Stomach smooth muscle (tissue), 2 donors: Measurements from ENCODE around the gene KCNC4.
A peak's percentile ranks its signal among the peaks of the same experiment; 100 is the strongest.

Source experiments
- H3K27ac ChIP-seq: one replicate; pipeline ENCODE4 v1.7.0; 2013; ENCODE audit warnings: mild to moderate bottlenecking, low read length, inconsistent platforms
- H3K27me3 ChIP-seq, 2 donors: one replicate each; pipeline ENCODE4 v1.7.0; 2013; ENCODE audit warnings: low read length in 2 of 2; ENCODE audit not compliant: insufficient read depth in 2 of 2, control insufficient read depth in 1 of 2
- H3K36me3 ChIP-seq, 2 donors: one replicate each; pipeline ENCODE4 v1.7.0; 2013; ENCODE audit warnings: low read length in 2 of 2; ENCODE audit not compliant: control insufficient read depth in 2 of 2, insufficient read depth in 2 of 2
- H3K4me1 ChIP-seq: one replicate; pipeline ENCODE4 v1.7.0; 2013; ENCODE audit warnings: low read length; ENCODE audit not compliant: control insufficient read depth, insufficient read depth
- H3K4me3 ChIP-seq, 2 donors: one replicate each; pipeline ENCODE4 v1.7.0; 2013; ENCODE audit warnings: low read length in 2 of 2
- H3K9ac ChIP-seq, 2 donors: one replicate each; pipeline ENCODE4 v1.7.0; 2013; ENCODE audit warnings: low read length in 2 of 2, mild to moderate bottlenecking in 1 of 2
- H3K9me3 ChIP-seq, 2 donors: one replicate each; pipeline ENCODE4 v1.7.0; 2013; ENCODE audit warnings: low read length in 2 of 2; ENCODE audit not compliant: control insufficient read depth in 2 of 2
- donor health status: healthy.
- donor health status: Pancreatic carcinoma.

Gene KCNC4

DNA sequence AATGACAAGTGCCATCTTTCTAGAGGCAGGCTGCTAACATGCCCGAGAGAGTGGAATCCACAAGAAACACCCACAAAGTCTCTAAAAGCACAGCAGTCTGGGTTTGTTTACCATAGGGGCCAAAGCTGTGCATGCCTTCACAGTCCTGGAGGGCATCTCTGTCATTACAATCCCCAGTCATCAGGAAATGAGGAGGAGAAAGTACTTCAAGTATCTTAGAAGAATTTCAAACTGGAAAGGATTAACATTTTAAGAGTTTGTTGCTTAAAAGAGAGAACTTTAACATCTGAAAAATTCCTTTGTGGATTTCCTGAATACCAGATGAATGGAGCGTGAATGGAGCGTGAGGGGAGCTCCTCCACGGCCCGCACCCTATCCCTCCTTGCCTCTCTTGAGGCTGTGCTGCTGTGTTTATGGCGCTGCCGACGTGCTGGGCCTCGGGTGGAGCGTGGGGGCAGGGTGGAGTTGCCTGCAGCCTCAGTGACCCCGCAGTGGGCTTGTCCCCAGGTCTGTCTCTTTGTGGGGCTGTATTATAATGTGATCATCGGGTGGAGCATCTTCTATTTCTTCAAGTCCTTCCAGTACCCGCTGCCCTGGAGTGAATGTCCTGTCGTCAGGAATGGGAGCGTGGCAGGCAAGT, 36.5 kb upstream of the KCNC4 start:
- no peaks in the 10 kb centered on the region for H3K36me3 ChIP-seq
- H3K27me3 ChIP-seq = no peaks in the 10 kb centered on the region
- peaks cover 5% of the 10 kb centered on the region for H3K4me1 ChIP-seq
- no peak overlapping the region for H3K9ac ChIP-seq
- H3K9me3 ChIP-seq = peaks cover 0 to 2% of the 10 kb centered on the region in 2 donors
- H3K27ac ChIP-seq = no peak overlapping the region
- H3K4me3 ChIP-seq = no peak overlapping the region

DNA sequence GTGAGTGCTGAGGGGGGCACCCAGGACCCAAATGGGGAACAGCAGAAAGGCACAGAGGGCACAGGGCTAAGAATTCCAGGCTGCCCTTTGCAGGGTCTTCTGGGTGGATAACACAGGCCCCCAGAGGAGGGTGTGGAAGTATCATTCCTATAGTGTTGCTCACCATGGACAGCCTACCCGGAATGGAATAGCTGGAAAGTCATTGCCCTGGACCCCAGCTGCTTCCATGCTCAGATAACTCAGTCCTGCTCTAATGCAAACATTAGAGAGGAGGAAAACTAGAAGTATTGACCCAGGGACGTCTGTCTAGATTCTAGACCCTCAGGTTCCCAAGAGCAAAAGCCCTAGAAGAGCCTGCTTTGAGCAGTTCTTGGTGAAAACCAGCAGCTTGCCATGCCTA, 35.2 kb upstream of the KCNC4 start:
- Histone ChIP-seq H3K9ac (no peak overlapping the region), H3K4me1 (peaks cover 5% of the 10 kb centered on the region), H3K36me3 (no peaks in the 10 kb centered on the region), H3K27ac (no peak overlapping the region), H3K4me3 (no peak overlapping the region), H3K9me3 (peaks cover 0 to 3% of the 10 kb centered on the region in 2 donors), H3K27me3 (no peaks in the 10 kb centered on the region)

DNA sequence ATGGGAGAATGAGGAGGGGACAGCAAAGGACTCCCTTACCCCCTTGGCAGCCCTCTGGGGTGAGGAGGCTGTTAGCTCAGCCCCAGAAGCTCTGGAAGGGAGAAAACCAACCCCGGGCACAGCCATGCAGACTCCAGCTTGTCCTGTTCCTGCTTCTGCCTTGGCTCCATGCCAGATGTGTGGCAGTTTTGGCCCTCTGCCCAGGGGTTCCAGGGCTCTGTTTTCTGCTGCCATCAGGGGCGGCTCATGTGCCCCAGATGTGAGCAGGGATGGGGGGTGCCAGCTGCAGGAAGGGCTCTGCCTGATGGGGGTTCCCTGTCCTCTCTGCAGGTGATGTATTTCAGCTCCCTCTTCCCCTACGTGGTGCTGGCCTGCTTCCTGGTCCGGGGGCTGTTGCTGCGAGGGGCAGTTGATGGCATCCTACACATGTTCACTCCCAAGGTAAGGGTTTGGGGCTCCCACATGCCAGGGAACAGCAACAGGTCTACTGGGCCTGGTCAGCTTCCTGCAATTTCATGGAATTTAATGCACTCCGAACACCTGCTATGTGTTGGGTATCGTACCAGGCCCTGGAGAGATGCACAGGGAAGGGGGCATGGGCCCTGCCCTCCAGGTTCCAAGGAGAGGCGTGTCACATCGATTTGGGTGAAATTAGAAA, 33.7 kb upstream of the KCNC4 start:
- Histone ChIP-seq H3K36me3 (no peaks in the 10 kb centered on the region), H3K27ac (no peak overlapping the region), H3K9me3 (peaks cover 0 to 3% of the 10 kb centered on the region in 2 donors), H3K4me1 (peaks cover 5% of the 10 kb centered on the region), H3K27me3 (no peaks in the 10 kb centered on the region), H3K4me3 (no peak overlapping the region), H3K9ac (no peak overlapping the region)

DNA sequence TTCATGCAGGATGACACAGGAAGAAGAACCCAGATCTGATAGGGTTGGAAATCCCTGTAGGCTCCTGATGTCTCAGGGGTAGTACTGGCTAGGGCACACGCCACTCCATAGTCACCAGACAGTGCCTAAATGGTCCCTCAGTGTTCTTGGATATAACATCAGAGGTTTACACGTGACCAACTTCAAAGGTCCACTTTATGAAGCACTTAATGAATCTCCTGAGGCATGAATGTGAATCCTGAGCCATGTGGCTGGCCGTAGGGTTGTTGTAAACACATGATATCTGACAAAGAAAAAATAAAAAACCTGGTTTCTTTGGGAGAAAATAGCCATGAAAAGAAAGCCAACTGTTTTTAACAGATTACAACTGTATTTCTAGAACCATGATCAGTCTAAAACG, 32.3 kb upstream of the KCNC4 start:
- peaks cover 5% of the 10 kb centered on the region for H3K4me1 ChIP-seq
- peaks cover 0 to 3% of the 10 kb centered on the region in 2 donors for H3K9me3 ChIP-seq
- H3K4me3 ChIP-seq = no peak overlapping the region
- no peak overlapping the region for H3K9ac ChIP-seq
- no peak overlapping the region for H3K27ac ChIP-seq
- H3K36me3 ChIP-seq = no peaks in the 10 kb centered on the region
- H3K27me3 ChIP-seq = no peaks in the 10 kb centered on the region

DNA sequence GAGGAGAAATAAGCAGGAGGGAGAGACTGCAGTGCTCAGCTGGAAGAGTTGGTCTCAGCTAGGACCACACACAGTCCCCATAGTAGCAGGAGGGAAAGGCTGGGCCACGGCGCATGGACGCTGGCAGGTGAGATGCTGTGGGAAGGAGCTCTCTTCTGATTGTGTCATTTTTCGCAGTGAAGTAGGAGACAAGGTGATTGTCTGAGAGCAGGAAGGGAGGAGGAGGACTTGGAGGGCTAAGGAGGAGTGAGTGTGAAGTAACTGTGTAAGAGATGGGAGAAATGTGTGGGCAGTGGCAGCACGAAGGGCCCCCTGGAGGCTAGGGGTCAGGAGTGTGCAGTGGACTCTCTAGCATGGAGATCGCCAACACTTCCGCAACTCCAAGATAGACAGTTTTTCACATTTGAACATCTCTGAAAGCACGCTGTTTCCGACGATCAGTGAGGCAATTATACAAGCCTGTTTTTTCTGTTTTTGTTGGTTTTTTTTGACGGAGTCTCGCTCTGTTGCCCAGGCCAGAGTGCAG, 26.4 kb upstream of the KCNC4 start:
- Histone ChIP-seq H3K9me3 (peaks cover 0 to under 1% of the 10 kb centered on the region in 2 donors), H3K4me3 (no peak overlapping the region), H3K27me3 (no peaks in the 10 kb centered on the region), H3K27ac (no peak overlapping the region), H3K4me1 (peaks cover 17% of the 10 kb centered on the region), H3K9ac (no peak overlapping the region), H3K36me3 (no peaks in the 10 kb centered on the region)

DNA sequence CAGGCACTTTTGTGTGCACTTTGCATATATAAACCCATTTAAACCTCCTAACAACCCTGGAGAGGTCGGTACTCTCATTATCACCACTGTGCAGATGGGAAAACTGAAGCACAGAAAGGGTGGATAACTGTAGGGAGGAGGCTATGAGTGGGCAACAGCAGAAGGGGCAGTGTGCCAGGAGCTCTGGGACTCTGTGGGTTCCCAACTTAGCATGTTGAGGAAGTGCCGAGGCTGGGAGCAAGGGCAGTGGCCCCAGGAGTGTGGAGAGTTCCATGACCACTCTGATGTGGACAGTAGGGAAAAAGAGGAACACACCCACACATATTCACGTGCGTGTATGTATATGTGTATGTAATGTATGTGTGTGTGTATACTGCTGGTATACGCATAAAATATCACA, 25.7 kb upstream of the KCNC4 start:
- no peak overlapping the region for H3K4me3 ChIP-seq
- H3K9ac ChIP-seq = no peak overlapping the region
- H3K27ac ChIP-seq = no peak overlapping the region
- peaks cover 21% of the 10 kb centered on the region for H3K4me1 ChIP-seq
- H3K9me3 ChIP-seq = no peaks in the 10 kb centered on the region
- no peaks in the 10 kb centered on the region for H3K36me3 ChIP-seq
- no peaks in the 10 kb centered on the region for H3K27me3 ChIP-seq

DNA sequence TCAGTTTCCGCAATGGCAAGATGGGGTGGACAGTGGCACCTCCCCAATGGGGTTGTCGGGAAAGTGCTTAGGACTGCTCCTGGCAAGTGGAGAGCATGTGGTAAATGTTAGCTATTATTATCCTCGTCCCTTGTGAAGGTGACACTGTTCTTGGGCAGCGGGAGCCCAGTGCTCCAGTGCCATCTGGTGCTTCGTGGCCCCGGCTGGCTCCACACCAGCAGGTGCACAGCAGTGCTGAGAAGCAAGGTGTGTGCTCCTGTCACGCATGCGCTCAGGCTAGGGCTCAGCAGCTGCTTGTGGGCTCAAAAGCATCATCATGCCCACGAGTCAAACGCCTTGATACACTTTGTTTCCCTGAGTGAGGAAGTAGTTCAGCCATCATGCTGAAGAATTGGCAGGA, 24.9 kb upstream of the KCNC4 start:
- peaks cover 26% of the 10 kb centered on the region for H3K4me1 ChIP-seq
- no peak overlapping the region for H3K9ac ChIP-seq
- H3K4me3 ChIP-seq = no peak overlapping the region
- no peaks in the 10 kb centered on the region for H3K9me3 ChIP-seq
- H3K27ac ChIP-seq = no peak overlapping the region
- H3K36me3 ChIP-seq = no peaks in the 10 kb centered on the region
- no peaks in the 10 kb centered on the region for H3K27me3 ChIP-seq

DNA sequence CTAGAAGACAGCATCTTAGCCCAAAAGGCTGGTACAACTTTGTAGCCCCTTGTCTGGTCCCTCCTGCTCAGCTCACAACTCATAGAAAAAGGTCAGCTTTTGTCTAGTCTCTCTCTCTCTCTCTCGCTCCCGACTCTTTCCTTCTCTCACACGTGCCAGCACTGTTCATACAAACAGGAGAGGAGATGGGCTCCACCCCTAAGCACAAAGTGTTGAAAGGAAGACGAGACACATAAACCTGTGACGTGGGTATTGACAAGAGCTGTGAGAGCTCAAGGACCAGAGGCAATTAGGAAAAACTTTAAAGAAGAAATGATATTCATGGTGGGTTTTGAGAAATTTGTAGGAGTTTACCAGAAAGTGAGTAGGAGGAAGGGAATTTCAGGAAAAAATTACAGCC, 23.6 kb upstream of the KCNC4 start:
- Histone ChIP-seq H3K27me3 (no peaks in the 10 kb centered on the region), H3K27ac (peak overlapping the region; percentile 49), H3K36me3 (no peaks in the 10 kb centered on the region), H3K4me3 (no peak overlapping the region), H3K9ac (no peak overlapping the region), H3K4me1 (peaks cover 30% of the 10 kb centered on the region), H3K9me3 (no peaks in the 10 kb centered on the region)

DNA sequence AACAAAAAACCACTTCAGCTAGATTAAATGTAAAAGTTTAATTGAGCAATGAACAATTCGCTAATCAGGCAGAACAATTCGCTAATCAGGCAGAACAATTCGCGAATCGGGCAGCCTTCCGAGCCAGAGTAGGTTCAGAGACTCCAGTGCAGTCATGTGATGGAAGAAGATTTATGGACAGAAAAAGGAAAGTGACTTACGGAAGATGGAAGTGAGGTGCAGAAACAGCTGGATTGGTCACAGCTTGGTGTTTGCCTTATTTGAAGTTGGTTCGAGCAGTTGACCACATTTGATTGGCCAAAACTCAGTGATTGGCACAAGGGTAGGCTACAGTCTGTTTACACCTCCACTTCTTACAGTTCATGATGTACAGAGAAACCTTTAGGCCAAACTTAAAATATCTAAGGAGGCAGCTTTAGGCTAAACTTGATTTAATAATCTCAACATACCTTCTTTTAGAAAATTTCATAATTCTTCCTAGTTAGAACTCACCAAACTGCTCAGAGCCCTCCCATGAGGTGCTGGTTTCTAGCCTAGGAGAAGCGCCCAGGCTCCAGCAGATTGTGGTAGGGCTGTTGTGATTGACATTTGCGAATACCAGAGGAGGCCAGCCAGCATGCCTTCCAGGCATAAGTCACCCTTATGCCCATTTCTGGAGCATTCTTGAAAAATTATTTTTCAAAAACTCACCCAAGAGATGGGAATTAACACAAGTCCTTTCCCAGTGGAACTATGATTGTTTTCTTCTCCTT, 22.8 kb upstream of the KCNC4 start:
- H3K36me3 ChIP-seq = no peaks in the 10 kb centered on the region
- peak overlapping the region; percentile 49 for H3K27ac ChIP-seq
- H3K27me3 ChIP-seq = no peaks in the 10 kb centered on the region
- H3K9me3 ChIP-seq = no peaks in the 10 kb centered on the region
- no peak overlapping the region for H3K9ac ChIP-seq
- H3K4me1 ChIP-seq = peaks cover 30% of the 10 kb centered on the region
- H3K4me3 ChIP-seq = peak overlapping the region in 1 of 2 donors; percentile 3

DNA sequence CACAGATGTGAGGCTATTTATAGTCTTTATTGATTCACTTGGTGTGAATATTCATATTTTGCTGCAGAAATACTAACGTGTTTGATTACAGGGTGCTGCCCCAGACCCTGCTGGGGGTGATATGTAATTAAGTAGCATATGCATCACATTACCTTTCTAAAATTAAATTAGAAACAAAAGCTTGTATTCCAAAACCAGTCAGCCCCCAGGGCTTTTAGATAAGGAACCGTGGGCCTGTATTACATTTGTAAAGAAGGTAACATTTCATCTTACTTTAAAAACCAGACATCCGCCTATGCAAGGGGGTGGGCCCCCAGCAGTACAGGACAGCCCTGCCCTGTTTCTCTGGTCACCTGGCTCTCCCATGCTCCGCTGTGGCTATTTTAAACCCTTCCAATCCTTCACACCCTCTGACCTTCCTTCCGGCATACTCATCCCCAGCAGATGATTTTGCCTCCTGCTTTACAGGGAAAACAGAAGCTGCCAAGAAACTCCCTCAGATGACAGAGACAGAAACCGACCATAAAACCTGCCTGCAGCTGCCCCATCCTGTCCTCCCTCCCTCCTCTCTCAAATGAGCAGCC, 22.0 kb upstream of the KCNC4 start:
- Histone ChIP-seq H3K9me3 (no peaks in the 10 kb centered on the region), H3K4me1 (peaks cover 30% of the 10 kb centered on the region), H3K4me3 (no peak overlapping the region), H3K27me3 (no peaks in the 10 kb centered on the region), H3K9ac (no peak overlapping the region), H3K27ac (peak overlapping the region; percentile 49), H3K36me3 (no peaks in the 10 kb centered on the region)
